ENCODE data around the gene WDR82. TPM values are rescaled to one million over a fixed set of nuclear protein-coding genes. Genes with fewer than 3 reads are reported as not detected.

WDR82 gene
- total RNA-seq, 4 donors from 2014 or later = 29.7 to 44.0 (median 38.3) TPM

DNA sequence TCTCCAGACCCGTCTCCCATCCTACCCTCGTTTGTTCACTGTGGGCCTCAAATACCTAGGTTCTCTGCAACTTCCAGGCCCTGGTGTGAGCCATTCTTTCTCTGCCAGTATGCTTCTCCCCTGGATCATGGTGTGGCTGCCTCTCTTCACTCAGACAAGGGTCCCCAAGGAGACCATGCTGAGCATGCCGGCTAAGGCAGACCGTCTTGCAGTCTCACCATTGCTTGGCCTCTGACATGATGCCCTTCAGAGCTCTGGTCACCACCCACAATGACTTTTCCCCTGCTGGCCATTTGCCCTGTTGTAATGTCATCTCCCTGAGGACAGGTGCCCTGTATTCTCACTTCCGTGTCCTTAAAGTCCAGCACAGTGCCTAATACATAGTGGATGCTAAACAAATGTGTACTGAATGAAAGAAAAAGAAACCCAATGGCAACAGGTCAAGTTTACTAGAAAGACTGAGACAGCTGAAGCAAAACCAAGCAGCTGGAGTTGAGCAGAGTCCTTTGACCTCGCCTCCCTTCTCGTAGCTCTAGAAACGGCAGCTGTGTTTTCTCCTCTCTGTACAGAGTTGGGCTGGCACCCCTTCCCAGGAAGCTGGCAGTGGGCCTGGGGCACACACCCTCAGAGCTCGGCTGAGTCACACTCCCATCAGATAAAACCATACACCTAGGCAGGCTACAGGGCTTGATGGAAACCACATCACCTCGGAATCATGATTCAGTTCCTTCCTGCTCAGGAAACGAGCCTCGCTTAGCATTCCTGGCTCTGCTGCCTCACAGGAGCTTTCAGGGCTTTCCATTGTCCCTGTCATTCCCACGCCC, 61.7 kb downstream of the WDR82 start:
- TF ChIP-seq POLR2A (IDR thresholded peaks at IDR 0.05) = peak in 1 of 2 donors; percentile 51
- TF ChIP-seq, protein P1, sequence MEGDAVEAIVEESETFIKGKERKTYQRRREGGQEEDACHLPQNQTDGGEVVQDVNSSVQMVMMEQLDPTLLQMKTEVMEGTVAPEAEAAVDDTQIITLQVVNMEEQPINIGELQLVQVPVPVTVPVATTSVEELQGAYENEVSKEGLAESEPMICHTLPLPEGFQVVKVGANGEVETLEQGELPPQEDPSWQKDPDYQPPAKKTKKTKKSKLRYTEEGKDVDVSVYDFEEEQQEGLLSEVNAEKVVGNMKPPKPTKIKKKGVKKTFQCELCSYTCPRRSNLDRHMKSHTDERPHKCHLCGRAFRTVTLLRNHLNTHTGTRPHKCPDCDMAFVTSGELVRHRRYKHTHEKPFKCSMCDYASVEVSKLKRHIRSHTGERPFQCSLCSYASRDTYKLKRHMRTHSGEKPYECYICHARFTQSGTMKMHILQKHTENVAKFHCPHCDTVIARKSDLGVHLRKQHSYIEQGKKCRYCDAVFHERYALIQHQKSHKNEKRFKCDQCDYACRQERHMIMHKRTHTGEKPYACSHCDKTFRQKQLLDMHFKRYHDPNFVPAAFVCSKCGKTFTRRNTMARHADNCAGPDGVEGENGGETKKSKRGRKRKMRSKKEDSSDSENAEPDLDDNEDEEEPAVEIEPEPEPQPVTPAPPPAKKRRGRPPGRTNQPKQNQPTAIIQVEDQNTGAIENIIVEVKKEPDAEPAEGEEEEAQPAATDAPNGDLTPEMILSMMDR (IDR thresholded peaks at IDR 0.05) = peak in 3 of 6 experiments; percentile 18 to 42 (median 27)
- peak in 2 of 3 donors; percentile 85 to 90 for DNase-seq
- peaks cover 0 to 41% (median 3%) of the 10 kb centered on the region in 3 donors for H3K36me3 ChIP-seq
- no peaks in the 10 kb centered on the region for H3K9me3 ChIP-seq
- H3K4me1 ChIP-seq = peaks cover 12 to 40% (median 33%) of the 10 kb centered on the region in 4 donors
- H3K27me3 ChIP-seq = no peaks in the 10 kb centered on the region
- peak overlapping the region in 1 of 4 donors; percentile 2 for H3K4me3 ChIP-seq
- H3K27ac ChIP-seq = peak overlapping the region; percentile 68 to 91 (median 76)

DNA sequence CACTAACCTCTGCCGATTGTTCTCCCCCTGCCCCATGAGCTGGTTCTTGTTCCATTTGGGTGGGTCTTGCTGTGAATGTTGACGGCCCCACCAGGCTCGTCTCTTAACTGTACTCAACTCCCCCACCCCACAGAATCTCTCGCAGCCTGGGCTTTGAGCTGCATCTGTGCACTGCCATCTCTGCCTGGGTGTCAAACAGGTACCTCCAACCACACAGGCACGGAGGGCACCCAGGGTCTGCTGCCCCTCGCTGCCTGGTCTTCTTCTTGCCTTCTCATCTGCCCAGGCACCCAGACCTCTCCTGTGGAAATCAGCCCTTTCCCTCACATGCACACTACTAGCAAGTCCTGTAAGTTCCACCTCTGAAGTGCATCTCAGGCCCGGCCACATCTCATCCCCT, 63.1 kb downstream of the WDR82 start:
- Histone ChIP-seq H3K4me3 (no peak overlapping the region), H3K27me3 (no peaks in the 10 kb centered on the region), H3K4me1 (peaks cover 12 to 39% (median 24%) of the 10 kb centered on the region in 4 donors), H3K27ac (peak overlapping the region in 1 of 4 donors; percentile 91), H3K36me3 (peaks cover 0 to 55% (median 3%) of the 10 kb centered on the region in 3 donors), H3K9me3 (no peaks in the 10 kb centered on the region)
- TF ChIP-seq, protein P1 (IDR thresholded peaks at IDR 0.05) = no peak
- TF ChIP-seq POLR2A (IDR thresholded peaks at IDR 0.05) = no peak
- peak in 1 of 3 donors; percentile 39 for DNase-seq

DNA sequence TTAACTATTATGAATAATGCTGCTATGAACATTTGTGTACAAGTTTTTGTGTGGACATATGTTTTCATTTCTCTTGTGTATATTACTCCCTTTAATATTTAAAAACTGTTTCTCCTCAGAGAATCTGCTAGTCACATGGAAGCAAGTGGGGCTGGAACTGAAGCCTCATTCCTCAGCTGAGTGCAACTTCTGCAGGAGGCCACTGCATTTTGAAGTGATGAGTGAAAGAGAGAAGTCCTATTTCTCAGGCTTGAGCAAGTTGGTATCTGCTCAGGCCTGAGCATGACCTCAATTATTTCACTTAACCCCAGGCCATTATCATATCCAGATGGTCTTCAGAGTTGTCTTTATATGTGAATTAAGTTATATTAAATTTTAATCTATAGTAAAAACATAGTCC, 64.5 kb downstream of the WDR82 start:
- no peaks in the 10 kb centered on the region for H3K9me3 ChIP-seq
- no peak overlapping the region for H3K4me3 ChIP-seq
- TF ChIP-seq POLR2A (IDR thresholded peaks at IDR 0.05) = no peak
- TF ChIP-seq, protein P1 (IDR thresholded peaks at IDR 0.05) = no peak
- H3K4me1 ChIP-seq = peaks cover 12 to 30% (median 22%) of the 10 kb centered on the region in 4 donors
- peaks cover 0 to 70% (median 3%) of the 10 kb centered on the region in 3 donors for H3K36me3 ChIP-seq
- no peaks in the 10 kb centered on the region for H3K27me3 ChIP-seq
- no peak overlapping the region for H3K27ac ChIP-seq
- no peak for DNase-seq

DNA sequence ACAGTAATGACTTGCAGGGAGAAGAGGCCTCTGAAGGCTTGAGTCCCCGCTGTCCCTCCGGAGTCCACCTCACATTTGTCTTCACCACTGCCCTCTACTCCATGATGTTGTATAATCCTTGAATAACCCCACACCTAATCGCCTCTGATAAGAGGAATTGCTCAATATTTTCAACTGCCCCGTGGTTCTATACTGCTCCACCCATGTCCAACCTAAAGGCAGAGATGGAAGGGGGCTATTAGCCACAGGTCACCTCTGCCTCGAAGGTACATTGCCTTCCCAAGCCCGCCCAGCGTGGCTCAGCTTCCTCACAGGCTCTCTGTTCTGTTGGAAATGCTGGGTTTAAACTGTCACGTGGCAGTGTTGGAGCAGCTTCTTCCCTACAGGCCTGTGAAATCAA, 65.4 kb downstream of the WDR82 start:
- no peak for TF ChIP-seq POLR2A (IDR thresholded peaks at IDR 0.05)
- TF ChIP-seq, protein P1 (IDR thresholded peaks at IDR 0.05) = no peak
- Histone ChIP-seq H3K27ac (no peak overlapping the region), H3K4me3 (no peak overlapping the region), H3K27me3 (no peaks in the 10 kb centered on the region), H3K36me3 (peaks cover 0 to 79% (median 3%) of the 10 kb centered on the region in 3 donors), H3K4me1 (peaks cover 7 to 21% (median 14%) of the 10 kb centered on the region in 4 donors), H3K9me3 (no peaks in the 10 kb centered on the region)
- no peak for DNase-seq

DNA sequence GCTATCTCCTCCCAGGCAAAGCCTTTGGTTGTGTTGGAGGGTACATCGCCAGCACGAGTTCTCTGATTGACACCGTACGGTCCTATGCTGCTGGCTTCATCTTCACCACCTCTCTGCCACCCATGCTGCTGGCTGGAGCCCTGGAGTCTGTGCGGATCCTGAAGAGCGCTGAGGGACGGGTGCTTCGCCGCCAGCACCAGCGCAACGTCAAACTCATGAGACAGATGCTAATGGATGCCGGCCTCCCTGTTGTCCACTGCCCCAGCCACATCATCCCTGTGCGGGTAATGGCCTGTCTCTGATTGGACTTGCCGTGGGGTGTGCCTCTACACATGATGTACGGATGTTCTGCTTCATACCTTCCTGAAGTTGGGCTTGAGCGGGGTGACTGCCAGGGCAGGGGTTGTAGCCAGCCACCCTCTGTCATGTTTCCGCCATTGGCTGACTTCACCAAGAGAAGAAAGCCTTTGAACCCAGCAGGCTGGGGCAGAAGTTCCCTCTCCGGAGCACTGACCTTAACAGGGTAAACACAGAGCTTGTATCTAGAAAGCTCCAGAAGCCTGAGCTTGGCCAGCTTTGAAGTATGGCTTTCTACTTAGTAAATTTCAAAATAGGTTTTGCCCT, 67.1 kb downstream of the WDR82 start:
- no peak overlapping the region for H3K4me3 ChIP-seq
- peaks cover 0 to 5% (median 1%) of the 10 kb centered on the region in 4 donors for H3K4me1 ChIP-seq
- no peak for DNase-seq
- no peaks in the 10 kb centered on the region for H3K27me3 ChIP-seq
- H3K27ac ChIP-seq = no peak overlapping the region
- H3K9me3 ChIP-seq = no peaks in the 10 kb centered on the region
- TF ChIP-seq, protein P1 (IDR thresholded peaks at IDR 0.05) = no peak
- TF ChIP-seq POLR2A (IDR thresholded peaks at IDR 0.05) = no peak
- H3K36me3 ChIP-seq = peaks cover 0 to 95% (median 3%) of the 10 kb centered on the region in 3 donors

Data from Peyer's patch (tissue), 4 donors.